Right forelimb (tissue), 1 donor: ENCODE measurements around the gene FPR2.
"Not testable (repeated sequence)": the region's sequence is repeated elsewhere in the genome, so short reads cannot be mapped to it uniquely, and the experiment has no call there.

Experiments used
- DNase-seq: peaks from one replicate; pipeline ENCODE4 v3.0.0-alpha.2; 2018

Gene FPR2

GRCh38 chr19:51740356-51740755 lies 20.6 kb upstream of the FPR2 start:
- no peak for DNase-seq

- DNase-seq: no peak
Measured at GRCh38 chr19:51742789-51743188, 18.2 kb upstream of the FPR2 start.

- DNase-seq: no peak
Measured at GRCh38 chr19:51743405-51743804, 17.6 kb upstream of the FPR2 start.

GRCh38 chr19:51746731-51747130 lies 14.2 kb upstream of the FPR2 start:
- DNase-seq: no peak

- no peak for DNase-seq
Measured at GRCh38 chr19:51749979-51750378, 11.0 kb upstream of the FPR2 start.

GRCh38 chr19:51750400-51751094 lies 10.4 kb upstream of the FPR2 start:
- no peak for DNase-seq

GRCh38 chr19:51751655-51752054 lies 9.3 kb upstream of the FPR2 start, which contains the start of gene FPR1:
Gene FPR1, minus strand, starts transcription at chr19:51751878. Its CDS starts 4,884 bp downstream, at chr19:51746994.
- no peak for DNase-seq

GRCh38 chr19:51754109-51754508 lies 6.9 kb upstream of the FPR2 start:
- no peak for DNase-seq

- no peak for DNase-seq
Measured at GRCh38 chr19:51754770-51755169, 6.2 kb upstream of the FPR2 start.

GRCh38 chr19:51755571-51755970 lies 5.4 kb upstream of the FPR2 start:
- DNase-seq: no peak

- DNase-seq: no peak
Measured at GRCh38 chr19:51761696-51762095, 716 bp downstream of the FPR2 start.

GRCh38 chr19:51765086-51765485 lies 4.1 kb downstream of the FPR2 start:
- DNase-seq: no peak

GRCh38 chr19:51766461-51766860 lies 5.5 kb downstream of the FPR2 start:
- no peak for DNase-seq

GRCh38 chr19:51771376-51772130 lies 10.6 kb downstream of the FPR2 start:
- no peak for DNase-seq

GRCh38 chr19:51772977-51773376 lies 12.0 kb downstream of the FPR2 start:
- DNase-seq: no peak

- DNase-seq: not testable (repeated sequence)
Measured at GRCh38 chr19:51776561-51776960, 15.6 kb downstream of the FPR2 start.

- peak; percentile 65 for DNase-seq
Measured at GRCh38 chr19:51777570-51778462, 16.8 kb downstream of the FPR2 start.

GRCh38 chr19:51779181-51779580 lies 18.2 kb downstream of the FPR2 start:
- DNase-seq: no peak

GRCh38 chr19:51779703-51780102 lies 18.7 kb downstream of the FPR2 start:
- no peak for DNase-seq

- DNase-seq: no peak
Measured at GRCh38 chr19:51780270-51780669, 19.3 kb downstream of the FPR2 start.

- no peak for DNase-seq
Measured at GRCh38 chr19:51781999-51782398, 21.0 kb downstream of the FPR2 start.

GRCh38 chr19:51783372-51783771 lies 22.4 kb downstream of the FPR2 start:
- no peak for DNase-seq

GRCh38 chr19:51784109-51784785 lies 23.3 kb downstream of the FPR2 start:
- no peak for DNase-seq
